Hematopoietic multipotent progenitor cell treated with erythropoietin and hydrocortisone succinate and interleukin-3 and kit ligand, for 15 days (in vitro differentiated cells): ENCODE data around the gene ITGA7.
"Not testable (repeated sequence)": the region's sequence is repeated elsewhere in the genome, so short reads cannot be mapped to it uniquely, and the experiment has no call there.

Experiments used
- DNase-seq: peaks from one replicate; pipeline ENCODE4 v3.0.0-alpha.2; 2015; ENCODE audit warnings: low spot score

ITGA7 gene

DNA sequence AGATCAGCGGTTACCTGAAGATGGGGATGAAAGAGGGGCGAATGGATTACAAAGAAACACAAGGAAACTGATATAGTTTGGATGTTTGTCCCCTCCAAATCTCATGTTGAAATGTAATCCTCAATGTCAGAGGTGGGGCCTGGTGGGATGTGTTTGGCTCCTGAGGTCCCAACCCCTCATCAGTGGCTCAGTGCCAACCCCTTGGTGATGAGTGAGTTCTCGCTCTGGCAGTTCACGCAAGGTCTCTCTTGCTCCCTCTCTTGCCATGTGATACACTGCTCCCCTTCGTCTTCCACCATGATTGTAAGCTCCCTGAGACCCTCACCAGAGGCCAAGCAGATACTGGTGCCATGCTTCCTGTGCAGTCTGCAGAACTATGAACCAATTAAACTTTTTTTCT is 28.0 kb downstream of the ITGA7 start:
- DNase-seq, result no peak

DNA sequence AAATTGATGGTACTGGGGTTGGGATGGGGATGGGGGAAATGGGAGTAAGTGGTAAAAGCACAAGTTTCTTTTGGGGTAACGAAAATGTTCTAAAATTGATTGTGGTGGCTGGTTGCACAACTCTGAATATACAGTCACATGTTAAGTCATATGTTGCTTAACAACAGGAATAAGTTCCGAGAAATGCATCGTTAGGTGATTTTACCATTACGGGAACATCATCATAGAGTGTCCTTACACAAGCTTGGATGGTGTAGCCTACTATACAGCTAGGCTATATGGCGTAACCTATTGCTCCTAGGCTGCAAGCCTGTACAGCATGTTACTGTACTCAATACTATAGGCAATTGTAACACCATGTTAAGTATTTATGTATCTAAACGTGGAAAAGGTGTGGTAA is 31.0 kb downstream of the ITGA7 start:
- no peak for DNase-seq

DNA sequence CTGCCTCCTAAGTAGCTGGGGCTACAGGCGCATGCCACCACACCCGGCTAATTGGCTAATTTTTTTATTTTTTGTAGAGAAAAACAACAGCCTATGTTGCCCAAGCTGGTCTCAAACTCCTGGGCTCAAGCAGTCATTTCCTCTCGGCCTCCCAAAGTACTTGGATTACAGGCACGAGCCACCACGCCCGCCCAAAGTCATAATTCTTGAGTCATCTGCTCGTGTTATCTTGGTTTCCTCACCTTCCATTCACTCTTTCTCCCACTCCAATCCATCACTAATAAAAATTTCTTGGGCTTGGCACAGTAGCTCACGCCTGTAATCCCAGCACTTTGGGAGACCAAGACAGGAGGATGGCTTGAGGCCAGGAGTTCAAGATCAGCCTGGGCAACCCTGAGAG is 32.0 kb downstream of the ITGA7 start:
- no peak for DNase-seq

DNA sequence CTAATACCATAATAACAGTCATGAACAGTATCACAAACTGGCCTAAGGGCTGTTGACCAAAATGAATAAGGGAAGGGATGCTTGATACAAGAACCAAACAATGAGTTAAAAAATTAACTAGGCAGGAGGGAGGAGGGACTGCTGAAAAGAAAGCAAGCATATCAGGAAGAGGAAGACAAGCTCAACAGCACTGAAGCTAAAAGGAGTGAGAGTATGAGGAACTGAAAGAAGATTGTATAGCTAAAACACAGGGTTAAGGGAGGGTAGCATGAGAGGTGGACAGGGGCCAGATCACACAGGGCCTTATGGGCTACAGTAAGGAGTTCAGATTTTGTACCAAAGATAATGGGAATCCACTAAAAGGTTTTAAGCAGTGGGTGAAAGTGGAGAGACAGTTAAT is 34.1 kb downstream of the ITGA7 start:
- DNase-seq, result no peak

DNA sequence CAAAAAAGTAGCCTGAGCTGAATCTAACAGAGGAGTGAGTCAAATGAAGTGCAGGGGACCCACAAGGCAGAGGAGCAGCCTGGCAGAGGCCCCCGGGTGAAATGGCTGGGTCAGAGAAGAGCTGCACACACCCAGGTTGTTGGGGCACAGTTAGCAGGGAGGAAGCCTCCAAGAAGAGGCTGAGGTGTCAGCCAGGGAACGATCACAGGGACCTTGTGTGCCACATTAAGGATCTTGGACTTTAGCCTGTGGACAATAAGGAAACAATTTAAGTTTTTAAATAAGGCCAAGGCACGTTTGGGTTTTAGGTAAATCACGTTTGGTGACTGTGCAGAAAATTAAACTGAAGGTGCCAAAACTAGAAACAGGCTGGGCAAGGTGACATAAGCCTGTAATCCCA is 36.0 kb downstream of the ITGA7 start:
- no peak for DNase-seq

DNA sequence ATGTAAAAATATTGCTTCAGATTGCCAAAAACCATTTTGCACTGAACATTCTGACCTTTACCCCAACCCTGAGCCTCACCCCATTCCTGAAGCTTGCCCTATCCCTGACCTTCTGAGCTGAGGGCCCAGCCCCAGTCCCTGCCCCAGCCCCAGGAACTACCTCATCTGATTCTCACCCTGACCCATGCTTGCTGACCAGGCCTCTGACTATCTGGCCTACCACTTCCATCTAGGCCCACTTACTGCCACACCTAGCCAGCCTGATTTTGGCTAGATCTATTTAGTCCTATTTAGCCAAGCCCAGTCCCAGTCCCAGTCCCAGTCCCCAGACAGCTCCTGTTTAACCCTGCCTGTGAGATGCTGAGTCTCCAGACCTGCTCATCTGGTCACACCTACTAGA is 37.4 kb downstream of the ITGA7 start:
- no peak for DNase-seq

DNA sequence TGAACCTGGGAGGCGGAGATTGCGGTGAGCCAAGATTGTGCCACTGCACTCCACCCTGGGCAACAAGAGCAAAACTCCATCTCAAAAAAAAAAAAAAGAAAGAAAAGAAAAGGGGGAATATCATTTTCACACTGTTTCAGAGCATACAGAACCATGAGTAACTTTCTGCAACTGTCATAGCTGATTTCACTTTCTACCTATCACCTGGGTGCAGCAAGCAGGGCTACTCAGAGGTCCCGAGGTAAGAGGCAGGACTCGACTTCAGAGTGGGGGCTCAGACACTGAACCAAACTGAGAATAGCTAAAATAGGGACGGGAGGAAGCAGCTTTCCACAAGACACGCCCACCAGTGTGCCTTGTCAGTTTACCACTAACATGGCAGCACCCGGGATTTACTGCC is 41.2 kb downstream of the ITGA7 start:
- no peak for DNase-seq

DNA sequence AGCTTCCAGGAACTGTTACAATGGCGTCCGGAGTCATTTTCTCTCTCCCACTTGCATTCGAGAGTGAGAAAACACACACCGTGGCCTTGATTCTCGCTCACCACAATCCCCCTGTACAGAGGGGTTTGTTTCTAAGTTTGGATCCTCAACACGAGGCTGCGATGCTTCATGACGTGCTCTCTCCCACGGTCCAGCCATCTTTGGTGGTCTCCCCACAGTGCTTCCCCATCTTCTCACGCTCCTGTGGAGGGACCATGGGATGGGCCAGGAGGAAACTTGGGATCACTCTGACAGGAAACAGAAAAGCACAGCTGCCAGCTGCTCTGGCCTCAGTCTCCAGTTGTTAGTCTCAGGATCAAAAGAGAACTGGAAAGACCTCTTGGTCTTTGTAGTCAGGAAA is 42.9 kb downstream of the ITGA7 start:
- DNase-seq, result no peak

DNA sequence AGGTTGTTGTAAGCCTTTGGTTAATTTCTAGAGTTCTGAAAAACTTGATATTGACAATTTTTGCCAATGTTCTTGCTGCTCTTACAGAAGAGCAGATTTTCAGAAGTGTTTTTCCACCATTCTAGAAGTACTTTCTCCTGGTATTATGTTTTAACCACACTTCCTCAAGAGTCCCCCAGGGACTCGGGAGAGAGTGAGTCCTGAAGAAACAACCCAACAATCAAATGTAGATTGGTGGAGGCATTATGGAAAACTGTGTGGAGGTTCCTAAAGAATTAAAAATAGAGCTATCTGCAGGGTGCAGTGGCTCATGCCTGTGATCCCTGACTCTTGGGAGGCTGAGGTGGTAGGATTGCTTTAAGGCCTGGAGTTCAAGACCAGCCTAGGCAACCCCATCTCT is 44.3 kb downstream of the ITGA7 start:
- DNase-seq, result no peak

DNA sequence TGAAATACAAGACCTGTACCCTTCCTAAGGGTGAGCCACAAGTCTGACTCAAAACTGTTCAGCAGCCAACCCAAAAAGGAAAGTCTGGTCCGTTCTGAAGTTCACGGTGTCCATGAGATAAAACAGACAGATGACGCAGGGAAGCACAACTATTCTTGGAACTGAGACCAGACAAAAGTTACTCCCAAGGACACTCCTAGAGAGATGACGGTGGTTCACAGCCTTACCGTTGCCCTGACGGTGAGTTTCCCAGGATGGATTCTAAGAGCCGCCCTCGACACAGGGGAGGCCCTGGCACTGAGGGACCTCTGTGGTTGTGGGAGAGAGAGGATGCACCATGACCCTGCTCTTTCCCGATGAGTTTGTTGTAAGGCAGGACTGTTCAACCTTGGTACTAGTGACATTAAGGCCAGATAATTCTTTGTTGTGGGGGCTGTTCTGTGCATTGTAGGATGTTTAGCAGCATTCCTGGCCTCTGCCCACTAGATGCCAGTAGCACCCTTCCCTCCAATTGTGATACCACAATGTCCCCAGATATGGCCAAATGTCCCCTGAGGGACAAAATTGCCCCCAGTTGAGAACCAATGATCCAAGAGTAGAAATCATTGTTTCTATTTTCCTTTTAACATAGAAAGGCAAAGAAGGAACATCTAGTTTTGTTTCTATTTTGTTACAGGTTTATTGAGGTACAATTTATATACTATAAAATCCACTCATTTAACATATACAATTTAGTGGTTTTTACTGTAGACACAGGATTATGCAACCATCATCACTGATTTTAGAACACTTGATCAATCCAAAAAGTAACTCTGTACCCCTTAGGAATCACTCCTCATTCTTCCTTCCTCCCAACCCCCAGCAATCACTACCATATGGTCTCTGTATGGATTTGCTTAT is 48.0 kb downstream of the ITGA7 start:
- no peak for DNase-seq

DNA sequence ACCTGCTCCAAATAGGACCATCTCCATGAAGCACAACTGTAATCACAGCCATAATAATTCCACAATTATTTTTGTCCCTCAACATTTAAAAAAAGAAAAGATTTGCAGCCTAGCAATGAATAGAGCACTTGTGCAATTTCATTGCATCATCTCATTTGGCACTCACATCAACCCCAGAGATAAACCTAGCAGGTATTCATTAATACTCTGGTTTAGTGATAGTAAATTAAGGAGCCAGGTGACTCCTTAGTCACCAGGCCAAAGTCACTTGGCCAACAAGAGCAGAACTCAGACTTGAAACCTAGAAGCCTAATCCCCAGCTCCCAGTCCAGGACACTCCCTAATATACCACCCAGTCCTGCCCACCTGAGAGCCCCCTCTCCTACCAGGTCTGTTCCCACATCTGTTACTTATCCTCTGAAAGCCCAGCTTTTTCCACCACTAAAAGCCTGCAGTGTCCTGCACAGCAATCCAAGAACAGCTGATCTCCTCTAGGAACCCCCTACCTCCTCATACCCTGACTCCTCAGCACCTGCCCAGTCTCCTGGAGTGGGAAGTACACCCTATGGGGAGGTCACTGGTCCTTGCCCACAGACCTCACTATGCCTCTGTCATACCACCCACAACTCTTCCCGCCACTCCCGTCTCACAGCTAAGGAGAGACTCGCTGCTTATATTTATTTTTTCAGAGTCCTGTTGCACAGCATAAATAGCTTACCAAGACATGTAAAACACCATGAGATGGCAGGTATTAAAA is 48.9 kb downstream of the ITGA7 start:
- no peak for DNase-seq

DNA sequence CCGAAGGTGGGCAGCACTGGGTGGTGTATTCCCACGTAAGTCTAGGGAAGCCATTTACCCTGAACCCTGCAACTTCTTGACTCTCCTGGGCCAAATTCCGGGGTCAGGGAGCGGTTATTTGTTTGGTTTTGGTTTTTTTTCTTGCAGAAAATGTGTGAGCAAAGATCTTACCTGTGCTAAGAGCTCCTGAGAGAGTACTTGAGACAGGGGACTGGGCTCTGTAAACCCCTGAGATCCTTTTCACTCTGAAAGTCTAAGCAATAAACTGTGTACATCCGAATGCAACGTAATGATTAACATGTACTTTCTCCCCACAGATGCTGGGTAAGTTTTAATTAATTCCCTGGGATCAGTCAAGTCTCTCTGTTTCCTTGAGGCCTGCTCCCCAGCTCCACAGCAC is 49.5 kb downstream of the ITGA7 start:
- DNase-seq, result no peak

DNA sequence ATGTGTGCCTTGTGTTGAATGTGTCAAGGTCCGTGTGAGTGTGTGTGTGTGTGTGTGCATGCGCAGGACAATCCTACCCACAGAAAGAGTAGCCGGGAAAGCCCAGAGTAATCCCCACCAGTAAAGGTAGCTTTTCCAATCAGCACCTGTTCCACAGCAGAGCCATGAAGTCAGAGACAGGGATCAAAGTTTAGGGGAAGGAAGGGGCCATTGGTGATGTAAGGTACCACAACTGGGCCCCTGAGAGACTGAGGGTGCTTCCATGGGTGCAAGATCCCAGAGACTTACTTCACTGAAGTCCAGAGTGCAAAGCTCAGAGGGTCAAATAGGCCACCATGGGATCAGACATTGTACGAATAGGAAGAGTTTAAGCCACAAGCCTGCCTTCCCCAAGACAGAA is 50.5 kb downstream of the ITGA7 start:
- DNase-seq, result no peak

DNA sequence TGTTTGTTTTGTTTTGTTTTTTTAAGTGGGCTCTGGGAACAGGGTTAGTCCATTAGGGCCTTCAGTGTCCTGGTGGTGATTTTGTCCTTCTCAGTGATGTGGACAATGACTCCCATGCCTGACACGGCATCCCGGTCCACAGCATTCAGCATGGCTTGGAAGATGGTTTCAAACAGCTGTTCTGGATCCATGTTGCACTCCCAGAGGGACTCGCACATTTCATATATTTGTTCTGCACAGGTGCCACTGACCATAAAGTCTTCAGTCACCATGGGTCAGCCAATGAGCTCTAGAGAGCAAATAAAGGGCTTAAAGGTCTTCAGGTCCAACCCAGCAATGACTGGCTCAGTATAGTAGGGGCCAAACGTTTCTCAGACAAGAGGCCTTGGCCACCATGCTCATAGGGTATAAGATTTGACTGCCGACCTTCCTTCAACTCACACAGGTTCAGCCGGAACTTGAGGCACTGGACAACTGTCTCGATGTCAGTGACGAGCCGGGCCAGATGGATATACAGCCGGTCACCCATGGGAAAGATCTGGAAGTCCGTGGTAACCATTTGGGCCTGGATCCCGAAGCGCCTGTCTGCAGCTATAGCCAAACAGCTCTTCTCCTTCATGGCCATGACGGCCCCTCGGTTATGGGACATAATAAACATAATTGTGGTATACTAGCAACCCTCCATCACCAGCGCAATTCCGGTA is 53.0 kb downstream of the ITGA7 start:
- DNase-seq, result no peak

DNA sequence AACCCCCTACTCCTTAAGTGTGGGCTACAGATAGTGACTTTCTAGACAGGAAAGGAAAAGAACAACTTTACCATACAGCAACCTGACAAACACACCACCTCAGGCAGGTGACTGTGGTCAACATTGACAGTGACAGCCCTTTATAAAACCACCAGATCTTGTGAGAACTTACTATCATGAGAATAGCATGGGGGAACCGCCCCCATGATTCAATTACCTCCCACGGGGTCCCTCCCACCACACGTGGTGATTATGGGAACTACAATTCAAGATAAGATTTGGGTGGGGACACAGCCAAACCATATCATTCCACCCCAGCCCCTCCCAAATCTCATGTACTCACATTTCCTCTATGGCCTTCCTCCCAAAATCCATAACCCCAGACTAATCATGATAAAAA is 54.7 kb downstream of the ITGA7 start:
- DNase-seq, result no peak

DNA sequence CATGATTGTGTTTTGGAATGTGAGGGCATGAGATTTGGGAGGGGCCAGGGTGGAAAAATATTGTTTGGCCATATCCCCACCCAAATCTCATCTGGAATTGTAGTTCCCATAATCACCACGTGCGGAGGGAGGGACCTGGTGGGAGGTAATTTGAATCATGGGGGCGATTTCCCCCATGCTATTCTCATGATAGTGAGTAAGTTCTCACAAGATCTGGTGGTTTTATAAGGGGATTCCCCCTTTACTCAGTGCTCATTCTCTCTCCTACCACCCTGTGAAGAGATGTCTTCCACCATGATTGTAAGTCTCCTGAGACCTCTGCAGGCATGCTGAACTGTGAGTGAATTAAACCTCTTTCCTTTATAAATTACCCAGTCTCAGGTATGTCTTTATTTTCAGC is 55.4 kb downstream of the ITGA7 start:
- no peak for DNase-seq

DNA sequence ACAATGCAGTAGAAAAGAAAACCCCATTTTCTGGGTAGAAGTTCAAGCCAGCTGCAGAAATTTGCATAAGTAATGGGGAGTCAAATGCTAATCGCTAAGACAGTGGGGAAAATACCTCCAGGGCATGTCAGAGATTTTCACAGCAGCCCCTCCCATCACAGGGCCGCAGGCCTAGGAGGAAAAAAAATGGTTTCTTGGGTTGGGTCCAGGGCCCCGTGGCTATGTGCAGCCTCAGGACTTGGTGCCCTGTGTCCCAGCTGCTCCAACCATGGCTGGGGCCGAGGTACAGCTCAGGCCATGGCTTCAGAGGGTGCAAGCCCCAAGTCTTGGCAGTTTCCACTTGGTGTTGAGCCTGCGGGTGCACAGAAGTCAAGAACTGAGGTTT is 56.4 kb downstream of the ITGA7 start:
- DNase-seq, result no peak

DNA sequence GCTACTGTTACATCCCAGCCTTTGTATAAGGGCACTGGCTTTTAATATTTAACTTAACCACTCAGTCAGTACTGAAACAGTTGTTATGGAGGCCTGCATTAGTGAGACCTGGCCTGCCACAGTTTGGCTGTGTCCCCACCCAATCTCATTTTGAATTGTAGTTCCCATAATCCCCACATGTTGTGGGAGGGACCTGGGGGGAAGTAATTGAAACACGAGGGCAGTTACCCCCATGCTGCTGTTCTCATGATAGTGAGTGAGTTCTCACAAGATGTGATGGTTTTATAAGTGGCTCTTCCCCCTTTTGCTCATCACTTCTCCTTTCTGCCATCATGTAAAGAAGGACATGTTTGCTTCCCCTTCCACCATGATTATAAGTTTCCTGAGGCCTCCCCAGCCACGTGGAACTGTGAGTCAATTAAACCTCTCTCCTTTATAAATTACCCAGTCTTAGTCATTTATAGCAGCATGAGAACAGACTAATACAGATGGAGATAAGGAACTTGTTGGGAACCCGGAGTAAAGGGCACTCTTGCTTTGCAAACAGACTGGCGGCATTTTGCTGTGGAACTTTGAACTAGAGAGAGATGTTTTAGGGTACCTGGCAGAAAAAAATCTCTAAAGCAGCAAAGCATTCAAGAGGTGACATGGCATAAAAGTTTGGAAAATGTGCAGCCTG is 56.9 kb downstream of the ITGA7 start:
- DNase-seq, result not testable (repeated sequence)

DNA sequence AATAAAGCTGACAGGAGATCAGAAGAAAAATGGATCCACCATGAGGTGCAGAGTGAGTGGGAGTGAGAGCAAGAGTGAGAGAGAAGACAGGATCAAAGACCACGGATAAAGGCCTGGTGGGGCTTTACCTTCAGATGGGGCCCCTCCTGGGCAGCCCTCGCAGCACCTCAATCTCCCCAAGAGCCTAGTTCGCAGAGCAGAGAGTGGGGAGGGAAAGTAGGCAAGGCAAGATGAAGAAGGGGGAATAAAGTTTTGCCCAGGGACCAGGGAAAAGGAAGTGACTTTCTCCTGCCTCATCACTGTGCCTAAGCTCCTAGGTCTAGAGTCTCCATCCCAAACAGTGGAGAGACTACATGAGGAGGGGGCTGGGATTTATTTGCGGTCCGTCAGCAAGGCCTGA is 60.7 kb downstream of the ITGA7 start:
- DNase-seq, result no peak

DNA sequence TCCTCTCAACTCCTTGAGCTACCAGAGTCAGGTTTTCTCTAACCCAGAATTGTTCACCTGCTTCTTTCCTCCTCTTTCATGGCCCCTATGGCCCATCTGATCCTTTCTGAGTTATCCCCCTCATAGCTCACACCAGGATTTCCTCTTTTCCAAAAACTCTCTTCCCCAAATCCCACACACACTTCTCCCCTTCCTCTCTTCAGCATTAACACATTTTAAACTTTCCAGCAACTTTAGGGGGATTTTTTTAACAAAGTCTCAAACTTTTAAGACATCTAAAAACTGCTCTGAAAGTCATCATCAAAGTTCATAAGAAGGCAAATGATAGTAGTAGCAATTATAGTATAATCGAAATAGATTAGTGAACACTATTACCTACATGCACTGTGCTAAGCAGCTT is 63.1 kb downstream of the ITGA7 start:
- DNase-seq, result no peak

DNA sequence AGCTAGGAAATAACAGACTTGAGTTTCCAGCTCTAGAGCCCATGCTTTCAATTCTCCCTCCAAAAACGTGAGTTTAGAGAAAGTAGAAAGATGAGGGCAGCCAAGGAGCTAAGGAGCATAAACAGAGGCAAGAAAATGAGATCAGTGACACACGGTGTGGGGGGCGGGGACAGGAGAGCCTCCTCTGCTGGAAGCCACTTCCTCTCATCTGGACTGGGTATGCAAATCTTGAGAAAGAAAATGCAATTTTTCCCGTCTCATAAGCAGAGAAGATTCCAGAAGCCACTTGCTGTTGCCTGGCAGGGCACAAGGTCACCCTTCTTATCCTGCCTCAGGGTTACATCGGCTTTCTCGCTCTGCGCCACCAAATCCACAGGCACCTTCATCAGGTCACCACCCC is 65.0 kb downstream of the ITGA7 start:
- no peak for DNase-seq

DNA sequence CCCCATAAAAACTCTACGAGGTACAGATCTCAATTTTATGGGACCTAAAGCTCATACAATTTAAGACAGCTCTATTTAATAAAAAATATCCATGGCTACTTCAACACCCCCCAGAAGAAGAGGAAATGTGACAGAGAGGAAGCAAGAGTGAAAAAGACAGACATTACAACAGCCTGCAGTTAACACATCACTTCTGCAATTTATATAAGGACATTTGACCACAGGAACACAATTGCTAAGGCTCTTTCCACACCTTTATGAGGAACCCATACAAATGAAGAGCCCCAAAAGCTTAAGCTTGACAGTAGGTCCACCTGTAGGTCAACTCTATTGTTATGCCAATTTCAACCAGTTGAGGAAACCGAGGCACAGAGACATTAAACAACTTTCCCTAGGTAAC is 65.4 kb downstream of the ITGA7 start:
- DNase-seq, result no peak
